HepG2 (cell line): ENCODE data around the gene CDK2AP2. TPM values are rescaled to one million over a fixed set of nuclear protein-coding genes. Genes with fewer than 3 reads are reported as not detected.

Experiments used
- AKNA ChIP-seq: sonication (generic); formaldehyde crosslinking; IDR thresholded peaks from 2 replicates; pipeline ENCODE4 v1.4.0; 2020; ENCODE audit warnings: missing genetic modification reagents, borderline replicate concordance
- HNF1B ChIP-seq: sonication (generic); formaldehyde crosslinking; IDR thresholded peaks from 2 replicates; pipeline ENCODE4 v1.5.1; 2020; ENCODE audit warnings: mild to moderate bottlenecking, moderate library complexity, missing genetic modification reagents
- HOXD1 ChIP-seq: sonication (generic); formaldehyde crosslinking; IDR thresholded peaks from 2 replicates; pipeline ENCODE4 v1.5.0; 2020; ENCODE audit warnings: missing genetic modification reagents
- KAT7 ChIP-seq: IDR thresholded peaks from 2 replicates; pipeline ENCODE4 v1.6.1; 2018; ENCODE audit warnings: borderline replicate concordance, missing compliant biosample characterization
- LCORL ChIP-seq, 2 experiments: fragments of 450-650 bp in 1 of 2; sonication (generic) in 1 of 2; formaldehyde crosslinking in 1 of 2; IDR thresholded peaks; 2 replicates each; pipeline versions ENCODE4 v1.5.0 to v1.6.1; 2017 to 2020; ENCODE audit warnings: antibody characterized with exemption in 1 of 2, missing genetic modification reagents in 1 of 2
- NFE2L2 ChIP-seq: fragments of 150-350 bp; IDR thresholded peaks from 2 replicates; pipeline ENCODE4 v1.6.1; 2014; ENCODE audit warnings: low read length
- NR0B2 ChIP-seq: sonication (generic); formaldehyde crosslinking; IDR thresholded peaks from 2 replicates; pipeline ENCODE4 v1.4.0; 2020; ENCODE audit warnings: mild to moderate bottlenecking, missing genetic modification reagents
- POLR2A ChIP-seq, 2 experiments: IDR thresholded peaks; 2 replicates each; pipeline ENCODE4 v1.6.1; 2011; ENCODE audit warnings: low read depth in 2 of 2, low read length in 2 of 2, mild to moderate bottlenecking in 1 of 2, moderate library complexity in 1 of 2; ENCODE audit not compliant: insufficient read depth in 1 of 2
- PRPF4 ChIP-seq: fragments of 200-400 bp; formaldehyde crosslinking; IDR thresholded peaks from 2 replicates; pipeline ENCODE4 v1.6.1; 2016; ENCODE audit warnings: low read length, low read depth; ENCODE audit not compliant: poor library complexity, severe bottlenecking
- RELA ChIP-seq: sonication (generic); formaldehyde crosslinking; IDR thresholded peaks from 2 replicates; pipeline ENCODE4 v1.4.0; 2020; ENCODE audit warnings: missing genetic modification reagents
- TARDBP ChIP-seq: sonication (generic); formaldehyde crosslinking; IDR thresholded peaks from 2 replicates; pipeline ENCODE4 v1.8.0; 2022; ENCODE audit warnings: mild to moderate bottlenecking, missing genetic modification reagents
- U2AF2 ChIP-seq: fragments of 200-400 bp; formaldehyde crosslinking; IDR thresholded peaks from 2 replicates; pipeline ENCODE4 v1.6.1; 2017; ENCODE audit warnings: low read depth, mild to moderate bottlenecking, low read length
- WIZ ChIP-seq: sonication (generic); formaldehyde crosslinking; IDR thresholded peaks from 2 replicates; pipeline ENCODE4 v1.5.1; 2020; ENCODE audit warnings: mild to moderate bottlenecking, missing genetic modification reagents
- YEATS4 ChIP-seq: sonication (generic); formaldehyde crosslinking; IDR thresholded peaks from 2 replicates; pipeline ENCODE4 v1.4.0; 2020; ENCODE audit warnings: missing genetic modification reagents, borderline replicate concordance
- ZFP36L2 ChIP-seq: sonication (generic); formaldehyde crosslinking; IDR thresholded peaks from 2 replicates; pipeline ENCODE4 v1.4.0; 2020; ENCODE audit warnings: missing genetic modification reagents
- ZGPAT ChIP-seq: IDR thresholded peaks from 2 replicates; pipeline ENCODE4 v1.6.1; 2016; ENCODE audit warnings: mild to moderate bottlenecking
- ZNF367 ChIP-seq: sonication (generic); formaldehyde crosslinking; IDR thresholded peaks from 2 replicates; pipeline ENCODE4 v1.4.0; 2020; ENCODE audit warnings: missing genetic modification reagents, borderline replicate concordance
- ZNF788 ChIP-seq: sonication (generic); formaldehyde crosslinking; IDR thresholded peaks from 2 replicates; pipeline ENCODE4 v1.5.0; 2020; ENCODE audit warnings: mild to moderate bottlenecking, missing genetic modification reagents, borderline replicate concordance
- ZNF891 ChIP-seq: sonication (generic); formaldehyde crosslinking; IDR thresholded peaks from 2 replicates; pipeline ENCODE4 v1.5.0; 2020; ENCODE audit warnings: mild to moderate bottlenecking, missing genetic modification reagents
- ZSCAN30 ChIP-seq: sonication (generic); formaldehyde crosslinking; IDR thresholded peaks from 2 replicates; pipeline ENCODE4 v1.5.0; 2020; ENCODE audit warnings: mild to moderate bottlenecking, missing genetic modification reagents
- polyA plus RNA-seq, 8 experiments: library from polyadenylated mRNA; depleted of rRNA in 3 of 8; stranded (reverse) in 7 of 8; unstranded in 1 of 8; fragments of >200 nt; fragmentation: Illumina TruSeq in 4 of 8; extraction: Trizol in 4 of 8; gene quantifications; 2 replicates each; pipeline versions ENCODE4 v1.2.1 to v1.2.3, GENCODE V29; 2011 to 2016; ENCODE audit warnings: low read depth in 4 of 8, missing spikeins in 1 of 8, mixed read lengths in 1 of 8; ENCODE audit not compliant: insufficient read depth in 1 of 8
- total RNA-seq, 5 experiments: library from RNA; depleted of rRNA; stranded (reverse); fragments of >200 nt; fragmentation: Illumina TruSeq; extraction: Trizol; gene quantifications; 2 replicates each; pipeline ENCODE4 v1.2.3, GENCODE V29; 2016; ENCODE audit warnings: low read depth in 1 of 5

Gene CDK2AP2
- total and polyA plus RNA-seq, 2 of the 13 experiments (the other 11 are each of a cell fraction or from before 2014, with no cell fraction given) = 15.0 to 23.2 TPM

- TF ChIP-seq KAT7 (CRISPR knock-in tag) = peak; percentile 68; the same call in 1 of the 2 replicates
- TF ChIP-seq YEATS4 = peak; percentile 78
- TF ChIP-seq AKNA (CRISPR knock-in tag) = peak; percentile 90; the same call in 1 of the 2 replicates
- peak; percentile 79; the same call in 1 of the 2 replicates for TF ChIP-seq ZNF367 (CRISPR knock-in tag)
- TF ChIP-seq NR0B2 = peak; percentile 96
- peak; percentile 95; the same call in 1 of the 2 replicates for TF ChIP-seq WIZ
- no peak for TF ChIP-seq PRPF4
- TF ChIP-seq TARDBP = peak; percentile 96
- peak; percentile 89 for TF ChIP-seq HOXD1 (CRISPR knock-in tag)
- TF ChIP-seq ZNF788 (CRISPR knock-in tag) = peak; percentile 87
- no peak for TF ChIP-seq U2AF2
- TF ChIP-seq ZFP36L2 (CRISPR knock-in tag) = no peak
- TF ChIP-seq LCORL (IDR thresholded peaks at IDR 0.05) = no peak
- TF ChIP-seq LCORL (CRISPR knock-in tag; IDR thresholded peaks at IDR 0.05) = 0 out of 2 replicates have a peak, but pooled peaks have one; percentile 24
- TF ChIP-seq ZGPAT (CRISPR knock-in tag) = peak; percentile 92
- no peak for TF ChIP-seq NFE2L2
- TF ChIP-seq ZNF891 (CRISPR knock-in tag) = peak; percentile 97
- peak; percentile 62 to 68 for TF ChIP-seq POLR2A (IDR thresholded peaks at IDR 0.05; ENCODE audit: insufficient read depth in 1 of 2, low read depth in 2 of 2, low read length in 2 of 2)
- peak; percentile 97; the same call in 1 of the 2 replicates for TF ChIP-seq ZSCAN30 (CRISPR knock-in tag)
- TF ChIP-seq RELA (CRISPR knock-in tag) = peak; percentile 85; the same call in 1 of the 2 replicates
- TF ChIP-seq HNF1B = peak; percentile 93
These were observed 24.8 kb downstream of the CDK2AP2 start, which contains the start of gene AIP (continued) for GRCh38 chr11:67482827-67483798.
